GM23248 (cell line): ENCODE results near the gene NKX2-8. TPM values are rescaled to one million over a fixed set of nuclear protein-coding genes. Genes with fewer than 3 reads are reported as not detected.

Source experiments
- DNase-seq: peaks from one replicate; pipeline ENCODE4 v3.0.0-alpha.2; 2015
- H2AFZ ChIP-seq: fragments of 200-600 bp; sonication (generic); 2 replicates; pipeline ENCODE4 v1.6.1; 2016; ENCODE audit warnings: antibody characterized with exemption
- H3F3A ChIP-seq: fragments of 200-600 bp; sonication (generic); 2 replicates; pipeline ENCODE4 v1.6.1; 2016; ENCODE audit warnings: mild to moderate bottlenecking, antibody characterized with exemption, mixed run types; ENCODE audit not compliant: insufficient read depth
- H3K27ac ChIP-seq: fragments of 200-600 bp; sonication (generic); 2 replicates; pipeline ENCODE4 v1.5.1; 2016; ENCODE audit warnings: mild to moderate bottlenecking
- H3K27me3 ChIP-seq: fragments of 200-600 bp; sonication (generic); replicated peaks from 2 replicates; pipeline ENCODE4 v1.6.1; 2016; ENCODE audit warnings: mild to moderate bottlenecking; ENCODE audit not compliant: insufficient read depth
- H3K36me3 ChIP-seq: fragments of 200-600 bp; sonication (generic); 2 replicates; pipeline ENCODE4 v1.6.1; 2016; ENCODE audit warnings: low read depth, mild to moderate bottlenecking
- H3K4me1 ChIP-seq: fragments of 200-600 bp; sonication (generic); 2 replicates; pipeline ENCODE4 v1.6.1; 2016; ENCODE audit warnings: mild to moderate bottlenecking; ENCODE audit not compliant: insufficient read depth
- H3K4me2 ChIP-seq: fragments of 200-600 bp; sonication (generic); one replicate; pipeline ENCODE4 v1.6.1; 2016; ENCODE audit warnings: mild to moderate bottlenecking; ENCODE audit not compliant: unreplicated experiment
- H3K4me3 ChIP-seq: fragments of 200-600 bp; sonication (generic); 2 replicates; pipeline ENCODE4 v1.5.1; 2016; ENCODE audit warnings: mild to moderate bottlenecking
- H3K79me2 ChIP-seq: fragments of 200-600 bp; sonication (generic); 2 replicates; pipeline ENCODE4 v1.6.1; 2016; ENCODE audit warnings: mild to moderate bottlenecking; ENCODE audit not compliant: insufficient read depth
- H3K9ac ChIP-seq: fragments of 200-600 bp; sonication (generic); 2 replicates; pipeline ENCODE4 v1.6.1; 2016; ENCODE audit warnings: mild to moderate bottlenecking
- H3K9me2 ChIP-seq: fragments of 200-600 bp; sonication (generic); 2 replicates; pipeline ENCODE4 v1.6.1; 2016; ENCODE audit warnings: mixed run types, mild to moderate bottlenecking, moderate library complexity; ENCODE audit not compliant: insufficient read depth
- H3K9me3 ChIP-seq: fragments of 200-600 bp; sonication (generic); one replicate; pipeline ENCODE4 v1.6.1; 2017; ENCODE audit warnings: low read depth
- H4K20me1 ChIP-seq: fragments of 200-600 bp; sonication (generic); 2 replicates; pipeline ENCODE4 v1.6.0; 2016; ENCODE audit not compliant: insufficient read depth
- EZH2 ChIP-seq: fragments of 200-600 bp; sonication (generic); IDR thresholded peaks from 2 replicates; pipeline ENCODE4 v1.6.1; 2018; ENCODE audit warnings: antibody characterized with exemption, mild to moderate bottlenecking; ENCODE audit not compliant: insufficient read depth, poor library complexity, severe bottlenecking
- EZH2phosphoT487 ChIP-seq: fragments of 200-600 bp; sonication (generic); IDR thresholded peaks from 2 replicates; pipeline ENCODE4 v1.6.1; 2018; ENCODE audit warnings: antibody characterized with exemption, moderate library complexity, mild to moderate bottlenecking, low read depth; ENCODE audit not compliant: insufficient read depth
- WGBS, 2 experiments: methylation state at CpG; one replicate each; pipeline ENCODE4 v1.1.6; 2015 to 2017; ENCODE audit warnings: low lambda C conversion rate in 2 of 2, low coverage in 1 of 2; ENCODE audit errors: missing lambda C conversion rate in 2 of 2; 5-methylcytosine and 5-hydroxymethylcytosine counted together
- in situ Hi-C: fragments of 300-500 bp; cut with MboI; formaldehyde crosslinking; loops from 2 replicates; pipeline ENCODE4 v1.15.0; 2020
- polyA plus RNA-seq: library from polyadenylated mRNA; unstranded; fragments of >200 nt; fragmentation: Nextera tagmentation; extraction: Ambion mirVana; gene quantifications from 2 replicates; pipeline ENCODE4 v1.2.1, GENCODE V29; 2016
- total RNA-seq: library from RNA; depleted of rRNA; stranded (reverse); fragments of >200 nt; shearing (Covaris generic); gene quantifications from 2 replicates; pipeline ENCODE4 v1.2.3, GENCODE V29; 2014

NKX2-8 gene
- total and polyA plus RNA-seq, 2 experiments from 2014 or later = not detected

DNA sequence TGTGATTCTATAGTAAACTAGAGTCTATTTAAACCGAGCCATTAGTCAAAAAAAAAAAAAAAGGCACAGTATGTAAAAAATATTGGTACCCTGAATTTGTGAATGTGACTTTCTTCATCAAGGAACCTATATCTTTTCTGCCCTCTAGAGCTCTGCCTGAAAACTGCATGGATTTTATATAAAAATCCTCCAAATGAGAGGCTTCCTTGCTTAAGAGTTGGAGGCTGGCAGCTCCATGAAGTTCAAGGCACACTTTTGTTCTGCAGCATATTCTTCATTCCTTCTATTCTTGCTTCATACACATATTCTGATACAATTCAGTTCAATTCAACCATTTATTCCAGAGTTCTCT is 23.1 kb upstream of the NKX2-8 start:
- TF ChIP-seq EZH2phosphoT487 (no peak), EZH2 (no peak)
- 24 to 42% methylated on average over 1 of the region's 1 CpG for WGBS, 2 experiments
- Histone ChIP-seq H3K9me3 (no peaks in the 10 kb centered on the region), H3K4me3 (no peak overlapping the region), H3K79me2 (no peaks in the 10 kb centered on the region), H3K27me3 (peaks cover 28% of the 10 kb centered on the region; the same call in 1 of the 2 replicates), H3K9me2 (no peaks in the 10 kb centered on the region), H3K36me3 (no peaks in the 10 kb centered on the region), H2AFZ (no peak overlapping the region), H3F3A (no peaks in the 10 kb centered on the region), H3K9ac (no peak overlapping the region), H3K27ac (no peak overlapping the region), H4K20me1 (no peaks in the 10 kb centered on the region), H3K4me1 (no peaks in the 10 kb centered on the region), H3K4me2 (no peak overlapping the region)
- in situ Hi-C loops = no loop called here
- DNase-seq = peak; percentile 51

DNA sequence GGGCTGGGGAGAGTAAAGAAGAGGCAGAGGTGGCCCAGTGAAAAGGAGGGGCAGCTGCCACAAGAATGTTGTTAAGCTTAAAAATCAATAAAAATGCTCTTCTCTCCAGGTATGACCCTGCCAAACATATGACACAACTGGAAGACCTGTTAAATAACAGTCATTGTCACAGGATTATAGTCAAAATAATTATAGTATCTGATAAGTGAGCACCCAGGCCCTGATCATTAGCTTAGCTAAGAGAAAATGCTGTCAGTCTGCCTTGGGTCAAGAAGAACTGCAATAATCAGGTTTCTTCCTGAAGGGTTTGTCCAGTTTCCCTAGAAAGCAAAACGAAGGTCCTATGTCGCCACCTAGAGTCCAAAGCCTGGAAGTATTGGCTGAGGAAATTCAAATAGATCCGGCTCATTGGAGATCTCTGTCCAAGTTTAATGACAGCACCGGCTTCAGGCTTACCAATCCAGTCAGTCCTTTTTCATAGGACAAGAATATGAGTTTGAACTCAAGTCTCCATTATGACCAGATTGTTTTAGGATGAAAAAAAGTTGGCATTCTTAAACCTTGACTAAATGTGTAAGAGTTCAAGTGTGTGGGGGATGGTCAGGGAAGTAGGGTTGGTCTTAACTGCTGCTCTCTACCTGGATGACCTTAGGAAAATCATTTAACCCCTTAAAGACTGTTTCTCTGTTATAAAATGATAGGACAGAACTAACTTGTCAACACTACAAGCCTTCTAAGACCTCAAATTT is 22.5 kb upstream of the NKX2-8 start:
- H3K9ac ChIP-seq = no peak overlapping the region
- H3K4me3 ChIP-seq = no peak overlapping the region
- no peaks in the 10 kb centered on the region for H3K36me3 ChIP-seq
- no peaks in the 10 kb centered on the region for H3K9me3 ChIP-seq
- H4K20me1 ChIP-seq = no peaks in the 10 kb centered on the region
- in situ Hi-C loops = no loop called here
- H3K4me2 ChIP-seq = no peak overlapping the region
- no peaks in the 10 kb centered on the region for H3K79me2 ChIP-seq
- no peaks in the 10 kb centered on the region for H3K4me1 ChIP-seq
- TF ChIP-seq EZH2phosphoT487 (no peak), EZH2 (no peak)
- H3K27me3 ChIP-seq = peaks cover 28% of the 10 kb centered on the region; the same call in 1 of the 2 replicates
- no peaks in the 10 kb centered on the region for H3F3A ChIP-seq
- 0 to 1% methylated on average over 4 of the region's 4 CpGs for WGBS, 2 experiments
- no peak overlapping the region for H2AFZ ChIP-seq
- H3K27ac ChIP-seq = no peak overlapping the region
- peak; percentile 76 for DNase-seq
- H3K9me2 ChIP-seq = no peaks in the 10 kb centered on the region

DNA sequence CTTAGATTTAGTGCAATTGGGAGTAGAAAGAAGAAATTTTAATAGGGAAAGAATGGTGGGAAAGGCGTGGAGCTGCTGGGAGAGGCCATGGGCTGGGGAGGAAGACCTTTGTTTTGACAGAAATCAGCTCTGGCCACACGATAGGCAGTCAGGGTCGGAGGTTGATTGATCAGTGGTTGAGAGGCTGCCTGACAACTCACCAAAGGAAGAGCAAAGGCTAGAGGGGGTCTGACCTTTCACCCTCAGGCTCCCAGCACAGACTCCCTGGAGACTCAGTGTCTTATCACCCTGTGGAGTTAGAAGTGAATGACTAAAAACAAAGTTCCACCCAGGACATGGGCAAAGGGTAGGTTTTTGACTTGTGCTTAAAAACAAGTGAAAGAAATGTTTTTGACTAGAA is 18.0 kb upstream of the NKX2-8 start:
- Histone ChIP-seq H3K4me2 (no peak overlapping the region), H3K4me3 (no peak overlapping the region), H3K27me3 (peaks cover 37% of the 10 kb centered on the region), H3K36me3 (no peaks in the 10 kb centered on the region), H3F3A (no peaks in the 10 kb centered on the region), H3K79me2 (no peaks in the 10 kb centered on the region), H3K4me1 (no peaks in the 10 kb centered on the region), H3K9me2 (no peaks in the 10 kb centered on the region), H3K9ac (no peak overlapping the region), H4K20me1 (no peaks in the 10 kb centered on the region), H3K27ac (no peak overlapping the region), H2AFZ (no peak overlapping the region), H3K9me3 (no peaks in the 10 kb centered on the region)
- TF ChIP-seq EZH2phosphoT487 (no peak), EZH2 (no peak)
- DNase-seq = no peak
- in situ Hi-C loops = no loop called here
- 6 to 9% methylated on average over 3 of the region's 3 CpGs for whole genome bisulfite sequencing, 2 experiments

DNA sequence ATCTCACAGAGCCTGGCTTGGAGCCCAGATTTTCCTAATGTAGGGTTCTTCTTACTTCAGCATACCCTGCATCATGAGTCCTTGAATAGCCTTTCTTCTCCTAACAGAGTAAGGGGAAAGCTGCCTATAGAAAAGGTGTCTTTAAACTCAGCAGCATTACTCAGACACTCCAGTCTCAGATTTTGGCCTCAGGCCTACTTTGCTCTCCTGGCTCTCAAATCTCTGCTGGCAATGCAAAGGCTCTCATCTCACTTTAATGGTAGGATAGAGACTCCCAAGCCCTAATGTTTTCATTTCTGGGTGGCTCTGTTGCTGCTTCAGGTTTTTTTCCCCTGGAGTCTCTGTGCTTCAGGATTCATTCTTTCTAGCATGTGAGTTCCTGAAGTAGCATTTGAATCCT is 9.1 kb upstream of the NKX2-8 start:
- no peaks in the 10 kb centered on the region for H3K79me2 ChIP-seq
- no peaks in the 10 kb centered on the region for H4K20me1 ChIP-seq
- no peak overlapping the region for H3K4me2 ChIP-seq
- H3K27me3 ChIP-seq = peaks cover 78% of the 10 kb centered on the region
- H3K9me3 ChIP-seq = no peaks in the 10 kb centered on the region
- TF ChIP-seq EZH2 (no peak), EZH2phosphoT487 (no peak)
- no peak overlapping the region for H3K27ac ChIP-seq
- H3K36me3 ChIP-seq = no peaks in the 10 kb centered on the region
- H3K4me1 ChIP-seq = no peaks in the 10 kb centered on the region
- no peak for DNase-seq
- H3K9ac ChIP-seq = no peak overlapping the region
- in situ Hi-C loops = no loop called here
- no peaks in the 10 kb centered on the region for H3F3A ChIP-seq
- no peak overlapping the region for H3K4me3 ChIP-seq
- H3K9me2 ChIP-seq = no peaks in the 10 kb centered on the region
- no peak overlapping the region for H2AFZ ChIP-seq
